NCI-H1105 (cell line): Measurements from ENCODE around the gene LOXL1.
"Not testable (repeated sequence)": the region's sequence is repeated elsewhere in the genome, so short reads cannot be mapped to it uniquely, and the experiment has no call there.

Experiments used
- DNase-seq: peaks from one replicate; lab custom pipeline; 2025; lab: John Stamatoyannopoulos, UW

The LOXL1 gene

GRCh38 chr15:73952913-73953750 is 26.9 kb downstream of the LOXL1 start:
- no peak for DNase-seq

DNA sequence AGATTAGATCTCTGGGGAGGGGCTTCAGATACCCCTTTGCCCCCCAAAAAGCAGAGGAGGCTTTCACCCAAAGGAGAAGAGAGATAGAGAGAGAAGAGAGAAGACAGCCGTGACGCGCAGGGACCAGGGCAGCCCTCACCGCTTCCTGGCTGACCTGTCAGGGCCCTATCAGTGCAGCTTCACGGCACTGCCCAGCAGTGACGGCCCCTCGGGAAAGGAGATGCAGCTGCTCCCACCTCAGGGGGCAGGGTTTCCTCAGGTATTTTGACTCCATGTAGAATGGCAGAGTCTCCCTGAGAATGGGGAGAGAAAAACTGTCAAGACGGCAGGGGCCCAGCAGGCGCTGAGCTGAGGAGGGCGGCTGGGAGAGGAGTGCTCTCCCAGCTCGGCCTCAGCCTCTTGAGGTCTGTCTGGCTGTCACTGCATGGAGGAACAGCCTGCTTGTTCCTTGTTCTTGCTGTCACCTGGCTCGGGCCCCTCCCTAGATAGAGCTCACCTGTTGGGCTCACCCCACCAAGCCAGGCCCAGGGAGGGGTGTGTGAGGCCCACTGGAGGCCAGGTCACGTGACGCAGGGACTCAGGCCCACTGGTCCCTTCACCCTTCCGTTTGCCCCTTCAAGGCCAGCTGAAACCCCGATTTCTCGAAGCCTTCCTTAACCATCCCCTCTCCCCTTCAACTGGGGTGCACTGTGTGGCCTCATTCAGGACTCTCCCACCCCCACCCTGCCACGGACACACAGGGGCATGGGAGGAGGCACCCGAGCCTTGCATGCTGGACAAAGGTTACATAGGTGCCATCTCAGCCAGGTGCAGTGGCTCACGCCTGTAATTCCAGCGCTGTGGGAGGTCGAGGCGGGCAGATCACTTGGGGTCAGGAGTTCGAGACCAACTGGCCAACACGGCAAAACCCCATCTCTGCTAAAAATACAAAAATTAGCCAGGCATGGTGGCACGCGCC is 28.2 kb downstream of the LOXL1 start:
- DNase-seq = no peak

- DNase-seq = no peak
Measured at GRCh38 chr15:73955326-73955725, 29.1 kb downstream of the LOXL1 start.

- DNase-seq = no peak
Measured at GRCh38 chr15:73955861-73956742, 29.8 kb downstream of the LOXL1 start.

GRCh38 chr15:73956743-73957135 is 30.5 kb downstream of the LOXL1 start:
- DNase-seq = no peak

DNA sequence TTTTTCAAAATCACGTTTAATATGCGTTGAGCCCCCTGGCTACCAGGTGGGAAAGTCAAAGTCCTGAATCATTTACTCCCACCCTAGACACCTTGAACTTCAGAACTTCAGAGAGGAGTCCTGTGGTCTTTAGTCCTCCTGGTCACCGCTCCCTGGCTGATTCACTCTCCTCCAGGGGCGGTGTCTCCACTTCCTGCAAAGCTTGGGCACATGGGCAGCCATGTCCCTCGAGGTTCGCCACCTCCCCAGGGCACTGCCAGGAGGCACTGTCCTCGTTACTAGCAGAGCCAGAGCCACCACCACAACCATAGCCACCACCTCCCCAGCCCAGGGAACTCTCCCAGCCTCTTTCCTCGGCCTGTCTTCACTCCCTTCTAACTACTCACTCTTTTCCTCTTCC is 31.0 kb downstream of the LOXL1 start:
- DNase-seq = no peak

DNA sequence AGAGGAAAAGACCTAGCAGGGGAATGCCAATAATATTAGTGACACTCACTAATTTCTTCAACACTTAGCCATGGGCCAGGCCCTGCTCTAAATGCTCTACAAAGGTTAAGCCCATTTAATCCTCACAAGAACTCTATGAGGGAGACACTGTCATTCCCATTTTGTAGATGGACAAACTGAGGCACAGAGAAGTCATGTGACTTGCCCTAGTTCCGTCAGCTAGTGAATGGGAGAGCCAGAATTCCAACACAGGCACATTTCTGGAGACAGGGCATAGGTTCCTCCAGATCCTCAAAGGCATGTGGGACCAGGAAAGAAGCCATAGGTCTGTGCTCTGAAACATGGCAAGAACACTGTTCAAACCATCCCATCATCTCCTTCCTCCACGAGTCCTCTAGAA is 31.5 kb downstream of the LOXL1 start:
- DNase-seq = no peak

DNA sequence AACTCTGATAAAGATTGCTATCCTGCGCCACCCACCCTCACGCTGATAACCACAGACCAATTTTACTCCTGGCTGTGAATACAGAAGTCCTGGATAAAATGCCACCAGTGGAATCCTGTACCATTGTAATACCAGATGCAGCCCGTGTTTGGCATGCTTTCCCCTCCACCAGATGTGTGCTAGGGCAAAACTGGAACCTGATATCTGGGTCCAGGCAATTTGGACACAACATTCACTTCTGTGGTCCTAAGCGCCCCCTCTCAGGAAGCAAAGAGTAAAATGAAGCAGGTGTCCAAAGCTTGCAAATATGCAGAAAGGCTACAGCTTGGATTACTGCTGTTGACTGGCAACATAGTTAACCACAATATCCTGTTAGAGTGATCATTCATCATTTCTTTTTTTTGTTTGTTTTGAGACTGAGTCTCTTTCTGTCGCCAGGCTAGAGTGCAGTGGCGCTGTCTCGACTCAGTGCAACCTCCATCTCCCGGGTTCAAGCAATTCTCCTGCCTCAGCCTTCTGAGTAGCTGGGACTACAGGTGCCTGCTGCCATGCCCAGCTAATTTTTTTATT is 32.8 kb downstream of the LOXL1 start:
- DNase-seq = no peak

DNA sequence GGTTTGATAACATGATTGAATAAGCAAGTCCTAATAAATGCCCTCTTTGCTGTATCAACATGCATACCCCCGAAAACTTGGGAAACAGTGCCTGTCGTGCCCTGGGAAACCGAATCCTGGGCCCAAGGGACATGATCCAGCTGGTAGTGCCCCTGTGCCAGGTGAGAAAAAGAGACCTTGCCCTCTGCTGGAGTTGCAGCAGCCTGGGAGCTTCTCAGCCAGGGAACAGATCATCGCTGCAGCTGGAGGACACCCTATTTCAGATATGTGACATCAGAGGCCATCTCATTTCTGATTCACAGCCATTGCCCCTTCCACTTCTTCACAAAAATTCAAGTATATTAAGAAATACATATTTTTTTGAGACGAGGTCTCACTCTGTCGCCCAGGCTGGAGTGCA is 33.5 kb downstream of the LOXL1 start:
- no peak for DNase-seq

DNA sequence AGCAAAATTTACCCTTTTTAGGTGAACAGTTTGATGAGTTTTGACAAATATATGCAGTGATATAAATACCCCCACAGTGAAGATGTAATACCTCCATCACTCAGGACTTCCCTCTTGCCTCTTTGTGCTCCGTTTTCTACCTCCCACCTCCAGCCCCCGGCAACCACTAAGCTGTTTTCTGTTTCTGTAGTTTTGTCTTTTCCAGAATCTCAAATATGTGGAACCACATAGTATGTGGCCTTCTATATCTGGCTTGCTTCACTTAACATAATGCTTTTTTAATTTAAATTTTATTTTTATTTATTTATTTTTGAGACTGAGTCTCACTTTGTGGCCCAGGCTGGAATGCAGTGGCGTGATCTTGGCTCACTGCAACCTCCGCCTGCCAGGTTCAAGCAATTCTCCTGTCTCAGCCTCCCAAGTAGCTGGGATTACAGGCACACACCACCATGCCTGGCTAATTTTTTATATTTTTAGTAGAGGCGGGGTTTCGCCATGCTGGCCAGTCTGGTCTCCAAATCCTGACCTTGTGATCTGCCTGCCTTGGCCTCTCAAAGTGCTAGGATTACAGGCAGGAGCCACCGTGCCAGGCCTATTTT is 34.3 kb downstream of the LOXL1 start:
- DNase-seq = not testable (repeated sequence)

GRCh38 chr15:73962433-73962832 is 36.2 kb downstream of the LOXL1 start:
- DNase-seq = no peak

- peak; percentile 21 for DNase-seq
Measured at GRCh38 chr15:73964736-73965093, 38.5 kb downstream of the LOXL1 start.

- DNase-seq = no peak
Measured at GRCh38 chr15:73965094-73965757, 39.0 kb downstream of the LOXL1 start.

DNA sequence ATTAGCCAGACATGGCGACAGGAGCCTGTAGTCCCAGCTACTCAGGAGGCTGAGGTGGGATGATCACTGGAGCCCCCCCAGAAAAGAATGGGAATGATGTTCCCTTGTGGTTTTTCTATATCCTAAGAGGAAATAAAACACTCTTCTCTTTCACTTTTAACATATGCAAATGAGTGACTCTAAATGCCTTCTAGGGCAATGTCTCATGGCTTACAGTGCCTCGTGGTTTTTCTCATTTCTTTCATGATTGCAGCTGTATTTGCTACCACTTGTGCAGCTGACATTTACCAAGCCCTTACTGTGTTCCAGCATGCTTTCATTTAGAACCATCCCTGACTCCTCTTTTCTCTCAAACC is 39.5 kb downstream of the LOXL1 start:
- no peak for DNase-seq

- no peak for DNase-seq
Measured at GRCh38 chr15:73968461-73968860, 42.2 kb downstream of the LOXL1 start.

- no peak for DNase-seq
Measured at GRCh38 chr15:73969151-73969759, 43.0 kb downstream of the LOXL1 start.

DNA sequence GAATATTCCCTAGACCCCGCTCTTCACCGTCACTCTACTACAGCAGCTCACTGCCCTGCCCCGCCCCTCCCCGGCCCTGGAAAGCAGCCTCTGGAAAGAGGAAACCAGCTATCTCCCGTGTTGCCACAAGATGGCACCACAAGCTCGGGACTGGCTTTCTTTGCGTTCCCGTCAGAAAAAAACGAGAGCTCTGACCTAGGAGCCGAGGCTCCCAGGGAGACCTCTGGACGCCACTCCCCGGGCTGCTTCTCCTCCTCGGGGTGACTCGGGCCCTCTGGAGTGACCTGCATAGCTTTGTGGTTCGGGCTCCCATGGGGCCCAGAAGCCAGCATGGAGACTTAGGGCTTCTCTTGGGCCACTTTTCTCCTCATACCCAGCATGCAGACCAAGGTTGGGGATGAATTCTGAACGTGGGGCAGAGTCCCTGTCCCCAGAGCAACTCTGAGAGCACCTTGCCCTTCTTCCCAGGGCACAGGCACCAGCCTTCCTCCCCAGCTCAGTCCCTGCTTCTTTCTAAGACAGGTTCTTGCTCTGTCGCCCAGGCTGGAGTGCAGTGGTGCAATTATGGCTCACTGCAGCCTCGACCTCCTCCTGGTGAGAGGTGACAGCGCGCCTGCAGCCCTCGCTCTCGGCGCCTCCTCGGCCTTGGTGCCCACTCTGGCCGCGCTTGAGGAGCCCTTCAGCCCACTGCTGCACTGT is 46.9 kb downstream of the LOXL1 start:
- DNase-seq = peak; percentile 54

- DNase-seq = not testable (repeated sequence)
Measured at GRCh38 chr15:73973683-73974200, 47.5 kb downstream of the LOXL1 start.

DNA sequence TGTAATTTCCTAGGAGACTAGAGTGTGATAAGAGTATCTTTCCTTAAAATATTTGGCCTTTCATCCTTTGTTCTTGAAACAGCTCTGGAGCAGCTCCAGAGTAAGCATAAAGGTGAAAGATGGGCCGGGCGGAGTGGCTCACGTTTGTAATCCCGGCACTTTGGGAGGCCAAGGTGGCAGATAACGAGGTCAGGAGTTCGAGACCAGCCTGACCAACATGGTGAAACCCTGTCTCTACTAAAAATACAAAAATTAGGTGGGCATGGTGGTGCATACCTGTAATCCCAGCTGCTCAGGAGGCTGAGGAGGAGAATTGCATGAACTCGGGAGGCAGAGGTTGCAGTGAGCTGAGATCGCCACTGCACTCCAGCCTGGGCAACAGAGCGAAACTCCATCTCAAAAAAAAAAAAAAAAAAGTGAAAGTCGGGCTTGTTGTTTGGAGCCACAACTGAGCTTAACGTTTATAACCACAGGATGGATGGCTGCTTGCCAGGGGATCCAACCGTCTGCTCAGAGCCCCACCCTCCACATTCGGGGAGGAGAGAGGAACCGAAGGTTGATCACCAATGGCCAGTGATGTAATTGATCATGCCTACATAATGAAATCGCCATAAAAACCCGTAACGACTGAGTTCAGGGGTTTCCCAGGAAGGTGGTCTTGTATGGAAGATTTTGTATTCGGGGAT is 49.3 kb downstream of the LOXL1 start:
- not testable (repeated sequence) for DNase-seq
